DOHH2 (cell line): ENCODE measurements around the gene SHISAL1.

Experiments used
- CTCF ChIP-seq: fragments of 200-600 bp; sonication (generic); IDR thresholded peaks from one replicate; pipeline ENCODE4 v1.5.1; 2014; ENCODE audit warnings: antibody characterized with exemption, mild to moderate bottlenecking, low read depth, low read length; ENCODE audit not compliant: poor library complexity, severe bottlenecking
- EZH2phosphoT487 ChIP-seq: fragments of 200-600 bp; sonication (generic); IDR thresholded peaks from 2 replicates; pipeline ENCODE4 v1.6.1; 2017; ENCODE audit warnings: borderline replicate concordance, mild to moderate bottlenecking, antibody characterized with exemption, low read length, moderate library complexity, mixed read lengths

GRCh38 chr22:44194569-44194968 lies 118.2 kb downstream of the SHISAL1 start:
- no peak for TF ChIP-seq CTCF
- TF ChIP-seq EZH2phosphoT487, result no peak
